DMS 273 (cell line): ENCODE data around the gene CYP27C1.
"Not testable (repeated sequence)": the region's sequence is repeated elsewhere in the genome, so short reads cannot be mapped to it uniquely, and the experiment has no call there.

Experiments used
- DNase-seq: peaks from one replicate; lab custom pipeline; 2025; ENCODE audit not compliant: unreplicated experiment; lab: John Stamatoyannopoulos, UW

Gene CYP27C1, protein sequence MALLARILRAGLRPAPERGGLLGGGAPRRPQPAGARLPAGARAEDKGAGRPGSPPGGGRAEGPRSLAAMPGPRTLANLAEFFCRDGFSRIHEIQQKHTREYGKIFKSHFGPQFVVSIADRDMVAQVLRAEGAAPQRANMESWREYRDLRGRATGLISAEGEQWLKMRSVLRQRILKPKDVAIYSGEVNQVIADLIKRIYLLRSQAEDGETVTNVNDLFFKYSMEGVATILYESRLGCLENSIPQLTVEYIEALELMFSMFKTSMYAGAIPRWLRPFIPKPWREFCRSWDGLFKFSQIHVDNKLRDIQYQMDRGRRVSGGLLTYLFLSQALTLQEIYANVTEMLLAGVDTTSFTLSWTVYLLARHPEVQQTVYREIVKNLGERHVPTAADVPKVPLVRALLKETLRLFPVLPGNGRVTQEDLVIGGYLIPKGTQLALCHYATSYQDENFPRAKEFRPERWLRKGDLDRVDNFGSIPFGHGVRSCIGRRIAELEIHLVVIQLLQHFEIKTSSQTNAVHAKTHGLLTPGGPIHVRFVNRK

DNA sequence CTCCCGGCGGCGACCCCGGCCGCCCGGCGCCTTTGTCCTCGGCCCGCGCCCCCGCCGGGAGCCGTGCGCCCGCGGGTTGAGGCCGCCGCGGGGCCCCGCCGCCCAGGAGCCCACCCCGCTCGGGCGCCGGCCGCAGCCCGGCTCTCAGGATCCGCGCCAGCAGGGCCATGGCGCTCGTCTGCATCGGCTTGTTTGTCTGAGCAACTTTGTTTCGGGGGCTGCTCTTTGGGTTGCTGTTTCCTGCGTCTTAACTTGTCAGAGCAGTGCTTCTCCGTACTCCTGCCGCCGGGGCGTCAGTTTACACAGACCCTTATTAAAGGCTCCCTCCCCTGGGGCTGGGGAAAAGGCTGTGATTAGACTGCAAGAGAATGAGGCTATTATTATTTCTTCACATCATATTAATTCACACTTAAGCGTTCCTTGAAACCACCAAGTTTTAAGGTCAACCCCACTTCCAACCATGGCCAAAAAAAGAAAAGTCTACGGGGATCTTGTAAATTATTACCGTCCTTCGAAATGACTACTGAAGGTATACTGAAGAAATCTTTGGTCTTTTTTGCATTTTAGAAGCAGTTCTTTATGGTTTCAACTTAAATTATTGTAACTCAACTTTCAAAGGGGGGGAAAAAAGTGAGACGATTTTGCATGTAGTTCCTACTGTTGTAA is at the start of gene CYP27C1:
TSS of gene CYP27C1 (minus strand) at position 198 of the 666 bp plus-strand sequence. CDS start at position 169, 29 bp downstream.
- peak; percentile 75 for DNase-seq

DNA sequence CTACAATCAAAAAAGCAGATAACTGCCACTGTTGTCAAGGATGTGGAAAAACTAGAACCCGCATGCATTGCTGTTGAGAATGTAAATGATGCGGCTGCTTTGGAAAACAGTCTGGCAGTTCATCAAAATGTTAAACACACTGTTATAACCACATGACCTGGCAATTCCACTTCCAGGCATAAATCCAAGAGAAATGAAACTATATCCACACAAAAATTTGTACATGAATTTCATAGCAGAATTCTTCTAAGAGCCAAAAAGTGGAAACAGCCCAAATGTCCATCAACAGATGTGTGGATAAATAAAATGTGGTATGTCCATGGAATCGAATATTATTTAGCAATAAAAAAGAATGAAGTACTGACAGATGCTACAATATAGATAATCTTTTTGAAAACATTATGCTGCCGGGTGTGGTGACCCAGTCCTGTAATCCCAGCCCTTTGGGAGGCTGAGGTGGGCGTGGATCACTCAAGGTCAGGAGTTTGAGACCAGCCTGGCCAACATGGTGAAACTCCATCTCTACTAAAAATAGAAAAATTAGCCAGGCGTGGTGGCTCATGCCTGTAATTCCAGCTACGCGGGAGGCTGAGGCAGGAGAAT is 41.8 kb upstream of the CYP27C1 start:
- no peak for DNase-seq

DNA sequence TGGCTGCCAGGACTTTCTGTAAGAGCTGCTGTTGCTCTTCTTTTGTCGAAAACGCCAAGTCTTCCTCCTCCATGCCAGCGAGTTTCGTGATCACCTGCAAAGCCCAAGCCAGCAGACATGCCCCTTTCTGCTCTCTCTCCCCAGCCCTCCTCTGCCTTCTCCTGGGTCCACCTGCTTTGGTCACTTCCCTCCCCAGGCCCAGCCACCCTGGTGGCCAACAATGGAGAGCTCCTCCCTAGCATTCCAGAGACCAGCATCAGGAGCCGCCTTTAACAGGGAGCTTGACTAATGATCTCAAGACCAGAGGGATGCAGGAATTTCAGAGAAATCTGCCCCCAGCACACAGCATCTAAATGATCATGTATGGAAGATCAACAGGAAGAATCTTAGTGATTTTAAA is 39.3 kb upstream of the CYP27C1 start:
- no peak for DNase-seq

DNA sequence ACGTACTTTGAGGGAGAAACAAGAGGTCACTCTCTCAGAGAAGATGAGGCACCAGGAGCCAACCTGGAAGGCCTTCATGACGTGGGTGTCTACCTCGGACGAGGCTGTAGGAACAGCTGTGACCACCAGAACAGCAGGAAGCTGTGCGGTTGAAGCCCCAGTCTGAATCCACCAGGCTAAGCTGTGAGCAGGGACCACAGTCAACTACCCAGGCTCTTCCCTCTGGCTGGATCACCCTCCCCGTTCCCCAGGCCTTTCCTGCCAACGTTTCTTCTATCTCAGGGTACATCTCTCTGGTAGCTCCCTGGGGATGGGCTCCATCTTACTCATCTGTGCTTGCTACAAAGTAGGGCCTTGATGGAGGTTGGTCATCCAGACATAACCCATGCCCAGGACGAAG is 36.8 kb upstream of the CYP27C1 start:
- no peak for DNase-seq

DNA sequence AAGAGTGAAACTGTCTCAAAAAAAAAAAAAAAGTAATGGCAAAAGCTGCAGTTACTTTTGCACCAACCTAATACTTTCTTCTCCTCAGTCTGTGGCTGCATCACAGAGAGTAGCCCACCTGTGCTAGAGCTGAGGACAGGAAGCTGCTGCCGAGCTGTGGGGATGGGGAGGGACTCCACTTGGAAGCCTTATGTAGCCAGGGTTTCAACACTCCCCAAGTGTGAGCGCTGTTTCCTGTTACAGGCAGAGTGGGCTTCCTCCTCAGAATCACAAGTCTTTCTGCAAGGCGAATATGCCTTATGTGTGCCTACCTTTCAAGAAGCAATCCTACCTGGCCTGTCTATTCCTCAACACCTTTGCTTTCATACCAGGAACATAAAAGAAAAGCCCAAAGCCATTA is 36.3 kb upstream of the CYP27C1 start:
- DNase-seq, result no peak

DNA sequence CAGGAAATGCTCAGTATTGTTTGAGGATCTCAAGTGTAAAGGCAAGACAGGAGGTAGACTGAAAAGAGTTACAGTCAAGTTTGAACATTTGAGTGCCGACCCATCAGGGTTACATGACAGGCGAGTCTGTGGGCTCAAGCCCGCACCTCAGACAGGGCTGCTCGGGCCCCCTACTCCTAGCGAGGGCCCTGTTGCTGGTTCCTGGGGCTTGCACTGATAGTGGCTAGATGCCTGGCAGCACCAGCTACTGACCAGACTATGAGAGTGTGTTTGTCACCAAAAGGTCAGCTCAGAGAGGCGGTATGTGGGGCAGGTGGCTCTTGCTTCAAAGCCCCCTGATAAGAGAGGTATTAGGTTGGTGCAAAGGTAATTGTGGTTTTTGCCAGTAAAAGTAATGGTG is 35.6 kb upstream of the CYP27C1 start:
- no peak for DNase-seq

DNA sequence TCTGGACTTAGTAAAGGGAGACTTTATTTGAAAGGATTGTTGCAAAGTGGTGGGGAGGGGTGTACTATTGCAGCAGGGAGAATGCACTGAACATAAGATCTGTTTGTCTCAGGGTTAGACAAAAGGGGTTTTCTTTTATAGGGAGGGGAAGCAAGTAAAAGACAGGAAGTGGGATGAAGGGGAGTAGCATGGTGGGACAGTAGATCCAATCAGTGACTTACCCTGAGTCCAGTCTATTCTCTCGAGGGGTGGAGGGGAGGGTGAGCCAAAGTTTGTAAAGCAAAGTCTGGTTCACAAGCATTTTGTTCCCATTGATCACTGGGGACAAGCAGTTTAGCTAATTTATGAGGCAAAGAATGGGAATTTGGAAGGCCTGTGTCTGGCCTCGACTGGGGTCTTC is 35.0 kb upstream of the CYP27C1 start:
- DNase-seq, result no peak

DNA sequence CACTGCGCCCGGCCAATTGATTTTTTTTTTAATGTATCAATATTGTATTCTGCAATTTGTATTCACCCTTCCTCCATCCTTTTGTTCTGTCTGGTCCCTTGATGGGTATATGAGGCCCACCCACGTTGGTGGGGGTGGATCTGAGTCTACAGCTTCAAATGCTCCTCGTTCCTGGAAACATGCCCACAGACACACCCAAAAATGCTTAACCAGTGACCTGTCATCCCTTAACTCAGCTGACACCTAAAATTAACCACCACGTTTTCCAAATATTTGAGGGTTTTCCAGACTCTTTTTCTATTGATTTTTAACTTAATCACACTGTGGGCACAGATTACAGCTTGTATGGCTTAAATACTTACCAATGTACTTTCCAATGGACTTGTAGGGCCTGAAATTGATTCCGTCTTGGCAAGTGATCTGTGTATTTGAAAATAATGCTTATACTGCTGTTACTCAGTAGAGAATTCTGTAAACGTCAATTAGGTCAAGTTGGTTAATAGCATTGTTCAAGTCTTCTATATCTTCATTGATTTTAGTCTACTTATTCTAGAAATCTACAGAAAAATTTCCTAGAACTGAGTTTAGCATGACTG is 34.4 kb upstream of the CYP27C1 start:
- DNase-seq, result no peak

DNA sequence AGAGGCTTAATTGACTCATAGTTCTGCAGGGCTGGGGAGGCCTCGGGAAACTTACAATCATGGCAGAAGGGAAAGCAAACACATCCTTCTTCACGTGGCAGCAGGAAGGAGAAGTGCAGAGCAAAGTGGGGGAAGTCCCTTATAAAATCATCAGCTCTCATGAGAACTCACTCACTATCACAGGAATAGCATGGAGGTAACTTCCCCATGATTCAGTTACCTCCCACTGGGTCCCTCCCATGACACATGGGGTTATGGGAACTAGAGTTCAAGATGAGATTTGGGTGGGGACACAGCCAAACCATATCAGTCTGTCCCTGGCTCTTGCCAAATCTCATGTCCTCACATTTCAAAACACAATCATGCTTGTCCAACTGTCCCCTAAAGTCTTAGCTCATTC is 21.1 kb upstream of the CYP27C1 start:
- not testable (repeated sequence) for DNase-seq

DNA sequence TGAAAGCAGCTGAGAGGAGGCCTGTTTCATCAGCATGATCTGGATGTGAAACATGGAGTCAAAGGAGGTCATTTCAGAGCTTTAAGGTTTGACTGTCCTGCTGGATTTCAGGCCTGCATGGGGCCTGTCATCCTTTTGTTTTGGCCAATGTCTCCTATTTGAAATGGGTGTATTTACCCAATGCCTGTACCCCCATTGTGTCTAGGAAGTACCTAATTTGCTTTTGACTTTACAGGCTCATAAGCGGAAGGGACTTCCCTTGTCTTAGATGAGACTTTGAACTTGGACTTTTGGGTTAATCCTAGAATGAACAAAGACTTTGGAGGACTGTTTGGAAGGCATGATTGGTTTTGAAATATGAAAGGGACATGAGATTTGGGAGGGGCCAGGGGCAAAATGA is 19.3 kb upstream of the CYP27C1 start:
- DNase-seq, result no peak

DNA sequence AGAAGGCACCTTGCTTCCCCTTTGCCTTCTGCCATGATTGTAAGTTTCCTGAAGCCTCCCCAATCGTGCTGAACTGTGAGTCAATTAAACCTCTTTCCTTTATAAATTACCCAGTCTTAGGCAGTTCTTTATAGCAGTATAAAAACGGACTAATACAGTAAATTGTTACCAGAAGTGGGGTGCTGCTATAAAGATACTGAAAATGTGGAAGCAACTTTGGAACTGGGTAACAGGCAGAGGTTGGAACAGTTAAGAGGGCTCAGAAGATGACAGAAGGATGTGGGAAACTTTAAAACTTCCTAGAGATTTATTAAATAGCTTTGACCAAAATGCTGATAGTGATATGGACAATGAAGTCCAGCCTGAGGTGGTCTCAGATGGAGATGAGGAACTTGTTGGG is 17.7 kb upstream of the CYP27C1 start:
- DNase-seq, result not testable (repeated sequence)

DNA sequence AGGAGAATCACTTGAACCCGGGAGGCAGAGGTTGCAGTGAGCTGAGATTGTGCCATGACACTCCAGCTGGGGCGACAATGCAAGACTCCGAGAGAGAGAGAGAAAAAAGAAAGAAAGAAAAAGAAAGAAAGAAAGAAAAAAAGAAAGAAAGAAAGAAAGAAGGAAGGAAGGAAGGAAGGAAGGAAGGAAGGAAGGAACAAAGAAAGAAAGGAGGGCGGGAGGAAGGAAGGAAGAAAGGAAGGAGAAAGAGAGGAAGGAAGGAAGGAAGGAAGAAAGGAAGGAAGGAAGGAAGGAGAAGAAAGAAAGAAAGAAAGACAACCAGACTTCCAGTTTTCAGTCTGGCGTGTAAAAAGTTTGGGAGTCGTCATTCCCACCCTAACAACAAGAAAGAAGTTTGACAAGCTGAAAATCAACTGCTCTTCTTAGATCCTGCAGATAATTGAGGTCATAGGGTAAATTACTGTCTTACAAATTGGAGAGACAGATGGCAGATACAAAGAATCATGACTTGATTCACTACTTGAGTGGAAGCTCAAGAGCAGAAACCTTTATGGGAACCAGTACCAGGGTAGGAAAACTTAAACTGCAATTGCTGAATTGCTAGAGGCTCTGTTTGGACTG is 15.1 kb upstream of the CYP27C1 start:
- DNase-seq, result no peak

DNA sequence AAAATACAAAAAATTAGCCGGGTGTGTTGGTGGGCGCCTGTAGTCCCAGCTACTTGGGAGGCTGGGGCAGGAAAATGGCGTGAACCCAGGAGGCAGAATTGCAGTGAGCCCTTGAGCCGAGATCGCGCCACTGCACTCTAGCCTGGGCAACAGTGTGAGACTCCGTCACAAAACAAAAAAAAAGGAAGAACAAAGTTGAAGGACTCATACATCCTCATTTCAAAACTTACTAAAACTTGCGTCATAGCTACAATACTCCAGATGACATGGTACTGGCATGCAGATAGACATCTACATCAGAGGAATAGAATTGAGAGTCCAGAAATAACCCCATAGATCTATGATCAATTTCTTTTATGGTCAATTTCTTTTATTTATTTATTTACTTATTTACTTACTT is 13.6 kb upstream of the CYP27C1 start:
- DNase-seq, result no peak

DNA sequence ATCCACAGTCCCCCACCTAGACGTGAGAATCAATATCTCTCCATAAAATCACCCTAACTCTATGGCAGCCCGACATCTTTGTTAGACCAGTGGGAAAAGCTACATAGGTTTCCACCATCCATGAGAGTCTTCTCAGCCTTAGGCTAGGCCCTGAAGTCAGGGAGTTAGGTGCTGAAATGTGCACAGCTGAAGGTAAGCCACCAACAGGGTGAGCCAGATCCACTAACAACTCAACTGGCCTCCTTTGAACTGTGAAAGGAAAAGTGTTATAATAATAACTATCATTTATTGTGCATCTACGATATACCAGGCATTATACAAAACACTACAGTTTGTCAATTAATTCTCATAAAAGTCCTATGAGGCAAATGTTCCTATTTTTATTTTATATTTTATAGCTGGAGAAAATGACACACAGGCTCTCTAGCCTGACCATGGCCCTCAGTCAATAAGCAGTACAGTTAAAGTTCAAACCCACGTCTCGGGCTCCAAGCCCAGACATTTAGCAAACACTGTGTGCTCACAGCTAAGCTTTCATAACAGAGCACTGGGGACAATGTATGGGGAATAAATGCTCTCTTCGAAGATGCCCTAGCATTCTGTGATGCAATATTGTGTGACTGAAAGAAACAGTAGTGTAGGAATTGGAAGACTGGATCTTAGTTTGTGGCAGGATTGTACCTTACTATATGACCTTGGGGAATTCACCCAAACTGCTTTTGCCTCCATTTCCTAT is 11.2 kb upstream of the CYP27C1 start:
- DNase-seq, result no peak

DNA sequence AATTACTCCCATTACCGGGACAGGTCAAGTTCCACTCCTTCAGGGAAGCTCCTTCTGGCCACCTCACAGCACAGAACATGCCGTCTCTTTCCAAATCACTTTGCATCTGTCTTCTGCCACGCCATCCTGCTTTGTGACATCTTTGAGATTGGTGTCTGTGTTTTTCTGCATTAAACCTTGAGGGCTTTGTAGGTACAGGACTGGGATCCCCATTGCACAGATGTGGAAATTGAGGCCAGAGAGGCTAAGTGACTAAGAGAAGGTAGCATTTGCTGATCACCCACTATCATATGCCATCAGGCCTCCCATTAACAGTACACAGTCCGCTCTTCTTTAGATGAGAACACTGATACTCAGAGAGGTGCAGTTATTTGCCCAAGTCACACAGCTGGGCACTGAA is 9.5 kb upstream of the CYP27C1 start:
- DNase-seq, result no peak

DNA sequence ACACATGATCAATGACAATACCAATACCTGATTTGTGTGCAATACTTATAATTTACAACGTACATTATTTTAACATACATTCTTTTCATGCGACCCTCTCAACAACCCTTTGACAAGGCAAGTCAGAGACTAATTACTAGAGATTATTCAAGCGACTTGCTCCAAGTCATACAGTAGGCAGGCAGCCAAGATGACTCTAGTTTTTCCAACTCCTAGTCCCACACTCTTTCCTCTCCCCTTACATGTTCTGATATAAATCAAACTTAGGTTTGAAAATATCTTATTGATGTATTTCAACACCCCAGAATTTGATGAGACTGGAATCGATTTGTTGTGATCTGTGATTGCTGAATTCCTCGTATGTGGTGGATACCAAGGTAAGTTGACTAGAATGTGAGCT is 8.0 kb upstream of the CYP27C1 start:
- peak; percentile 27 for DNase-seq

DNA sequence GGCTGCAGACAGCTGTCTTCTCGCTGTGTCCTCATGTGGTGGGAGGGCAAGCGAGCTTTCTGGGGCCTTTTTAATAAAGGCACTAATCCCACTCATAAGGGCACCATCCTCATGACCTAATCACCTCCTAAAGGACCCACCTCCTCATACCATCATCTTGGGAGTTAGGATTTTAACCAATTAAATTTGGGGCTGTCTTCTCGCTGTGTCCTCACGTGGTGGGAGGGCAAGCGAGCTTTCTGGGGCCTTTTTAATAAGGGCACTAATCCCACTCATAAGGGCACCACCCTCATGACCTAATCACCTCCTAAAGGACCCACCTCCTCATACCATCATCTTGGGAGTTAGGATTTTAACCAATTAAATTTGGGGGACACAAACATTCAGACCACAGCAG is 7.2 kb upstream of the CYP27C1 start:
- not testable (repeated sequence) for DNase-seq

DNA sequence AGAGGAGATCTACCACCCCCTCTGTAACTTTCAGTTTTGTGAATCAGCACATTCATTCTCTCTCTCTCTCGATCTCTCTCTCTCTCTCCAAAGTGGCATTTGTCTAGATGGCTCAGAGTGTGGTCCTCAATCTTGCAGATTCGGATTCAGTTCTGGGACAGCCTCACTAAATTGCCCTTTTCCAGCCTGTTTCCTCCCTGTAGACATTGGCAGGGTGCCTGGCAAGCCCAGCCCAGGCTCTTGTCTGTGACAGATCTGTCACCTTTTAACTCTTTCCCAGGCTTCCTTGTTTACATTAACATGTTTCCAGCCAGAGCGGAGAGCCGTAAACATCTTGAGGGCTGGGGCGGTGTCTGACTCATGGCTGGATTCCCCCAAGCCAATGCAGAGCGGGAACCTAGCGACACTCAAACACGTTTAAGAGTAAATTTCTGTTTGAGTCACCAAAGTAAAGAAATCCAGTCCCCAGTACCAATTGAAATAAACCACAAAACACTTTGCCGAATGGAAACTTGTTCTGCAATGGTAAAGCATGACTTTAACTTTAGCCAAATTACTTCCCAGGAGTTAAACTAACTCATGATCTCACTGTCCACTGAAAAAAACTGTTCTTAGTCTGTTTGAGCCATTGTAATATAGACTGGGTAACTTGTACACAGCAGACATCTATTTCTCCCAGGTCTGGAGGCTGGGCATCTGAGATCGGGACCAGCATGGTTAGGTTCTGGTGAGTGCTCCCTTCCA is 6.6 kb upstream of the CYP27C1 start:
- peak; percentile 50 for DNase-seq

DNA sequence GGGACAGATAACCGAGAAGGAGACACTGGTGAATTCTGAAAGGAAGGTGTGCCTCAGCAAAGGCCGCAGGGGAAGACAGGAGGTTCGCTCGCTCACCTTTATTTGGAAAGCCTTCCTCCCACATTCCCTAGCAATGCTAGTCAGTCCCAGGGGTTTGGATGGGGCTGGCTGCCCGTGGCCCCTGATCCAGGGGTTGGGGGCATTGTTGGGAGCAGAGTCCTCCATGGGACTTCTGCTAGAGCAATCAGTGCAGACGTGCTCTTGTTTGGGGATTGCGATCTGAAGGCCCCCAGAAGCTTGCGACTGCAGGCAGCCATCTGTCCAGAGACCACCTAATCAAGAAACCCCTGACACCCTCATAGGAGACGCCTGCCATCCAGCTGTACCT is 6.0 kb upstream of the CYP27C1 start:
- DNase-seq, result no peak
